Measurements from ENCODE around the gene NFYC.

NFYC gene

GRCh38 chr1:40703316-40703715 lies 11.8 kb downstream of the NFYC start:
- TF ChIP-seq CTCF (IDR thresholded peaks at IDR 0.05; ENCODE audit: borderline replicate concordance, extremely low read depth, low read length, poor library complexity, severe bottlenecking), result no peak
- no peak for TF ChIP-seq EZH2 (IDR thresholded peaks at IDR 0.05; ENCODE audit: borderline replicate concordance, low read depth, low read length, severe bottlenecking)
- H3K79me2 ChIP-seq (ENCODE audit: insufficient read depth, low read length), result peaks cover 99% of the 10 kb centered on the region
- H3K4me3 ChIP-seq (ENCODE audit: low read depth in 1 of 2, low read length in 2 of 2), result no peak overlapping the region
- no peaks in the 10 kb centered on the region for H3K27me3 ChIP-seq (ENCODE audit: insufficient read depth, low read length, poor library complexity)
- no peak overlapping the region for H2AFZ ChIP-seq (ENCODE audit: low read depth, low read length)
- H3K9me3 ChIP-seq (ENCODE audit: insufficient read depth, low read length, severe bottlenecking), result no peaks in the 10 kb centered on the region
- ATAC-seq (ENCODE audit: insufficient read depth, low read depth) (no peak), DNase-seq (no peak)
- no peak overlapping the region for H3K9ac ChIP-seq (ENCODE audit: low read depth, low read length)
- H3K36me3 ChIP-seq (ENCODE audit: insufficient read depth, low read length), result no peaks in the 10 kb centered on the region
- peaks cover 34% of the 10 kb centered on the region; the same call in 1 of the 2 replicates for H4K20me1 ChIP-seq (ENCODE audit: insufficient read depth, low read length)
- H3K4me2 ChIP-seq (ENCODE audit: insufficient read depth, low read length), result no peak overlapping the region
- peaks cover 5% of the 10 kb centered on the region for H3K4me1 ChIP-seq (ENCODE audit: insufficient read depth, low read length)
- H3K27ac ChIP-seq (ENCODE audit: low read length), result no peak overlapping the region

- H3K9ac ChIP-seq (ENCODE audit: low read depth, low read length), result no peak overlapping the region; the same call in 1 of the 2 replicates
- no peaks in the 10 kb centered on the region for H3K36me3 ChIP-seq (ENCODE audit: insufficient read depth, low read length)
- H3K79me2 ChIP-seq (ENCODE audit: insufficient read depth, low read length), result peaks cover 99% of the 10 kb centered on the region
- no peak overlapping the region for H2AFZ ChIP-seq (ENCODE audit: low read depth, low read length)
- ATAC-seq (ENCODE audit: insufficient read depth, low read depth) (no peak), DNase-seq (no peak)
- TF ChIP-seq CTCF (IDR thresholded peaks at IDR 0.05; ENCODE audit: borderline replicate concordance, extremely low read depth, low read length, poor library complexity, severe bottlenecking), result no peak
- no peak for TF ChIP-seq EZH2 (IDR thresholded peaks at IDR 0.05; ENCODE audit: borderline replicate concordance, low read depth, low read length, severe bottlenecking)
- H3K9me3 ChIP-seq (ENCODE audit: insufficient read depth, low read length, severe bottlenecking), result no peaks in the 10 kb centered on the region
- H3K27ac ChIP-seq (ENCODE audit: low read length), result no peak overlapping the region
- H3K4me2 ChIP-seq (ENCODE audit: insufficient read depth, low read length), result no peak overlapping the region
- H3K27me3 ChIP-seq (ENCODE audit: insufficient read depth, low read length, poor library complexity), result no peaks in the 10 kb centered on the region
- peaks cover 18% of the 10 kb centered on the region for H3K4me1 ChIP-seq (ENCODE audit: insufficient read depth, low read length)
- no peak overlapping the region for H3K4me3 ChIP-seq (ENCODE audit: low read depth in 1 of 2, low read length in 2 of 2)
- H4K20me1 ChIP-seq (ENCODE audit: insufficient read depth, low read length), result peaks cover 34% of the 10 kb centered on the region; the same call in 1 of the 2 replicates
These were observed 13.6 kb downstream of the NFYC start for GRCh38 chr1:40704817-40705733.

- ATAC-seq (ENCODE audit: insufficient read depth, low read depth) (no peak), DNase-seq (no peak)
- H3K4me3 ChIP-seq (ENCODE audit: low read depth in 1 of 2, low read length in 2 of 2), result no peak overlapping the region
- no peak overlapping the region for H3K4me2 ChIP-seq (ENCODE audit: insufficient read depth, low read length)
- H4K20me1 ChIP-seq (ENCODE audit: insufficient read depth, low read length), result peaks cover 31% of the 10 kb centered on the region; the same call in 1 of the 2 replicates
- H3K27ac ChIP-seq (ENCODE audit: low read length), result no peak overlapping the region
- peaks cover 27% of the 10 kb centered on the region for H3K4me1 ChIP-seq (ENCODE audit: insufficient read depth, low read length)
- H3K27me3 ChIP-seq (ENCODE audit: insufficient read depth, low read length, poor library complexity), result no peaks in the 10 kb centered on the region
- TF ChIP-seq EZH2 (IDR thresholded peaks at IDR 0.05; ENCODE audit: borderline replicate concordance, low read depth, low read length, severe bottlenecking) (no peak), CTCF (IDR thresholded peaks at IDR 0.05; ENCODE audit: borderline replicate concordance, extremely low read depth, low read length, poor library complexity, severe bottlenecking) (no peak)
- no peak overlapping the region for H2AFZ ChIP-seq (ENCODE audit: low read depth, low read length)
- no peaks in the 10 kb centered on the region for H3K9me3 ChIP-seq (ENCODE audit: insufficient read depth, low read length, severe bottlenecking)
- H3K36me3 ChIP-seq (ENCODE audit: insufficient read depth, low read length), result no peaks in the 10 kb centered on the region
- H3K79me2 ChIP-seq (ENCODE audit: insufficient read depth, low read length), result peaks cover 99% of the 10 kb centered on the region
- H3K9ac ChIP-seq (ENCODE audit: low read depth, low read length), result no peak overlapping the region
These were observed 15.1 kb downstream of the NFYC start for GRCh38 chr1:40706626-40707025.

Data from DND-41 (cell line).